WTC11 (cell line): ENCODE results near the gene NSD1.

Source experiments
- CBFB ChIP-seq: sonication (generic); formaldehyde crosslinking; IDR thresholded peaks from 2 replicates; pipeline ENCODE4 v1.8.1; 2022; ENCODE audit warnings: mild to moderate bottlenecking, low read depth, missing genetic modification reagents
- CREM ChIP-seq: sonication (generic); formaldehyde crosslinking; IDR thresholded peaks from 2 replicates; pipeline ENCODE4 v1.8.1; 2022; ENCODE audit warnings: mild to moderate bottlenecking, missing genetic modification reagents, moderate library complexity
- MXD4 ChIP-seq: fragments of 250-450 bp; sonication (Bioruptor Pico); IDR thresholded peaks from 2 replicates; pipeline ENCODE4 v1.8.0; 2021; ENCODE audit warnings: mild to moderate bottlenecking, moderate library complexity, borderline replicate concordance
- NFYB ChIP-seq: sonication (generic); formaldehyde crosslinking; conservative IDR thresholded peaks from 2 replicates; pipeline ENCODE4 v1.8.0; 2022; ENCODE audit warnings: low read depth, missing genetic modification reagents
- RELA ChIP-seq: sonication (generic); formaldehyde crosslinking; IDR thresholded peaks from 2 replicates; pipeline ENCODE4 v1.8.1; 2022; ENCODE audit warnings: missing genetic modification reagents, mild to moderate bottlenecking, borderline replicate concordance
- SP1 ChIP-seq: sonication (generic); formaldehyde crosslinking; conservative IDR thresholded peaks from 2 replicates; pipeline ENCODE4 v1.8.1; 2022; ENCODE audit warnings: missing genetic modification reagents
- ZNF121 ChIP-seq: sonication (generic); formaldehyde crosslinking; IDR thresholded peaks from 2 replicates; pipeline ENCODE4 v1.8.0; 2023; ENCODE audit warnings: missing genetic modification reagents
- ZNF138 ChIP-seq: sonication (generic); formaldehyde crosslinking; conservative IDR thresholded peaks from 2 replicates; pipeline ENCODE4 v1.8.1; 2022; ENCODE audit warnings: mild to moderate bottlenecking, moderate library complexity, missing genetic modification reagents
- TF ChIP-seq, protein P1 (sequence below): fragments of 200-600 bp; IDR thresholded peaks from 2 replicates; pipeline ENCODE4 v1.8.0; 2022; ENCODE audit warnings: antibody characterized with exemption
- TF ChIP-seq, protein P2 (sequence below): fragments of 250-450 bp; sonication (Bioruptor Pico); IDR thresholded peaks from 2 replicates; pipeline ENCODE4 v1.9.0; 2021; ENCODE audit warnings: mild to moderate bottlenecking
- TF ChIP-seq, protein P3 (sequence below): fragments of 250-450 bp; sonication (Bioruptor Pico); IDR thresholded peaks from 2 replicates; pipeline ENCODE4 v1.9.0; 2021; ENCODE audit warnings: moderate library complexity, mild to moderate bottlenecking, inconsistent platforms, borderline replicate concordance
- TF ChIP-seq, protein P4 (sequence below): sonication (generic); formaldehyde crosslinking; IDR thresholded peaks from 2 replicates; pipeline ENCODE4 v1.8.0; 2022; ENCODE audit warnings: mild to moderate bottlenecking, missing genetic modification reagents
- TF ChIP-seq, protein P5 (sequence below): fragments of 250-450 bp; sonication (Bioruptor Pico); IDR thresholded peaks from 2 replicates; pipeline ENCODE4 v2.1.2; 2022; ENCODE audit warnings: mild to moderate bottlenecking, moderate library complexity
- TF ChIP-seq, protein P6 (sequence below): sonication (generic); formaldehyde crosslinking; IDR thresholded peaks from 2 replicates; pipeline ENCODE4 v1.8.1; 2022; ENCODE audit warnings: mild to moderate bottlenecking, moderate library complexity, missing genetic modification reagents

DNA sequence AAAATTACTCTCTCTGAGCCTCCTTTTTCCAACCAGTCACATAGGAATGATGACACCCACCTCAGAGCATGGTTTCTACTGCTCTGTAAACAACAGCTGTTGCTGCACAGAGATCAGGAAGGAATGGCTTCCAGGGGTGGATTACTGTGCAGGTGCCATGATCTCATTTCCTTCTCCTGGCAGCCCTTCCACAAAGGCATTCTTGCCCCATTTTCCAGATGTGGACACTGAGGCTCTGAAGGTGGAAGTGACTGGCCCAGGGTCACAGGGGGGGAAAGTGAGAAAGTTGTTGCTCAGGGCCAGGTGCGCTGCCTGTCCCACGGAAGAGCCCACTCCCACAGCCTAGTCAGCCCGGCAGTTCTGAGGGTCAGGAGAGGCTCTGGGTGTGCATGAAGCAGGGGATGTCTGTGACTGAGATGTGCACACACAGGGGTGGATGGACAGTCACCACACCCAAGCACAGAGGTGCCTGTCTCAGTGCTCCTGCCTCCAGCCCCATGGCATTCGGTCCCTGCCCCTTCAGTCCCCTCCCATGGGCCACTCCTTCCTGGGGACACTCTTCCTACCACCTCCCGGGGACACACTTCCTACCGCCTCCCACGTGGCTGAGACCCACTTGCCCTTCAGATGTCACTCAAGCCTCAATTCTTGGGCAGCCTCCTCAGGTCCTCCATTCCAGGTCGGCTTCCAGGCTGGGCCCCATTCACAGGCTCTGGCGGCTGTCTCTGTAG is 29.9 kb upstream of the NSD1 start:
- TF ChIP-seq, protein P1, sequence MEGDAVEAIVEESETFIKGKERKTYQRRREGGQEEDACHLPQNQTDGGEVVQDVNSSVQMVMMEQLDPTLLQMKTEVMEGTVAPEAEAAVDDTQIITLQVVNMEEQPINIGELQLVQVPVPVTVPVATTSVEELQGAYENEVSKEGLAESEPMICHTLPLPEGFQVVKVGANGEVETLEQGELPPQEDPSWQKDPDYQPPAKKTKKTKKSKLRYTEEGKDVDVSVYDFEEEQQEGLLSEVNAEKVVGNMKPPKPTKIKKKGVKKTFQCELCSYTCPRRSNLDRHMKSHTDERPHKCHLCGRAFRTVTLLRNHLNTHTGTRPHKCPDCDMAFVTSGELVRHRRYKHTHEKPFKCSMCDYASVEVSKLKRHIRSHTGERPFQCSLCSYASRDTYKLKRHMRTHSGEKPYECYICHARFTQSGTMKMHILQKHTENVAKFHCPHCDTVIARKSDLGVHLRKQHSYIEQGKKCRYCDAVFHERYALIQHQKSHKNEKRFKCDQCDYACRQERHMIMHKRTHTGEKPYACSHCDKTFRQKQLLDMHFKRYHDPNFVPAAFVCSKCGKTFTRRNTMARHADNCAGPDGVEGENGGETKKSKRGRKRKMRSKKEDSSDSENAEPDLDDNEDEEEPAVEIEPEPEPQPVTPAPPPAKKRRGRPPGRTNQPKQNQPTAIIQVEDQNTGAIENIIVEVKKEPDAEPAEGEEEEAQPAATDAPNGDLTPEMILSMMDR, result no peak
- TF ChIP-seq, protein P2, sequence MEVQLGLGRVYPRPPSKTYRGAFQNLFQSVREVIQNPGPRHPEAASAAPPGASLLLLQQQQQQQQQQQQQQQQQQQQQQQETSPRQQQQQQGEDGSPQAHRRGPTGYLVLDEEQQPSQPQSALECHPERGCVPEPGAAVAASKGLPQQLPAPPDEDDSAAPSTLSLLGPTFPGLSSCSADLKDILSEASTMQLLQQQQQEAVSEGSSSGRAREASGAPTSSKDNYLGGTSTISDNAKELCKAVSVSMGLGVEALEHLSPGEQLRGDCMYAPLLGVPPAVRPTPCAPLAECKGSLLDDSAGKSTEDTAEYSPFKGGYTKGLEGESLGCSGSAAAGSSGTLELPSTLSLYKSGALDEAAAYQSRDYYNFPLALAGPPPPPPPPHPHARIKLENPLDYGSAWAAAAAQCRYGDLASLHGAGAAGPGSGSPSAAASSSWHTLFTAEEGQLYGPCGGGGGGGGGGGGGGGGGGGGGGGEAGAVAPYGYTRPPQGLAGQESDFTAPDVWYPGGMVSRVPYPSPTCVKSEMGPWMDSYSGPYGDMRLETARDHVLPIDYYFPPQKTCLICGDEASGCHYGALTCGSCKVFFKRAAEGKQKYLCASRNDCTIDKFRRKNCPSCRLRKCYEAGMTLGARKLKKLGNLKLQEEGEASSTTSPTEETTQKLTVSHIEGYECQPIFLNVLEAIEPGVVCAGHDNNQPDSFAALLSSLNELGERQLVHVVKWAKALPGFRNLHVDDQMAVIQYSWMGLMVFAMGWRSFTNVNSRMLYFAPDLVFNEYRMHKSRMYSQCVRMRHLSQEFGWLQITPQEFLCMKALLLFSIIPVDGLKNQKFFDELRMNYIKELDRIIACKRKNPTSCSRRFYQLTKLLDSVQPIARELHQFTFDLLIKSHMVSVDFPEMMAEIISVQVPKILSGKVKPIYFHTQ, result no peak
- TF ChIP-seq SP1 (CRISPR knock-in tag) (no peak), NFYB (CRISPR knock-in tag) (no peak), CREM (CRISPR knock-in tag) (no peak), ZNF138 (CRISPR knock-in tag) (no peak), RELA (CRISPR knock-in tag) (no peak), ZNF121 (no peak), CBFB (CRISPR knock-in tag) (no peak), MXD4 (CRISPR knock-in tag) (no peak)
- TF ChIP-seq, protein P3, sequence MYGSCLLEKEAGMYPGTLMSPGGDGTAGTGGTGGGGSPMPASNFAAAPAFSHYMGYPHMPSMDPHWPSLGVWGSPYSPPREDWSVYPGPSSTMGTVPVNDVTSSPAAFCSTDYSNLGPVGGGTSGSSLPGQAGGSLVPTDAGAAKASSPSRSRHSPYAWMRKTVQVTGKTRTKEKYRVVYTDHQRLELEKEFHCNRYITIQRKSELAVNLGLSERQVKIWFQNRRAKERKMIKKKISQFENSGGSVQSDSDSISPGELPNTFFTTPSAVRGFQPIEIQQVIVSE (CRISPR knock-in tag), result no peak
- TF ChIP-seq, protein P4, sequence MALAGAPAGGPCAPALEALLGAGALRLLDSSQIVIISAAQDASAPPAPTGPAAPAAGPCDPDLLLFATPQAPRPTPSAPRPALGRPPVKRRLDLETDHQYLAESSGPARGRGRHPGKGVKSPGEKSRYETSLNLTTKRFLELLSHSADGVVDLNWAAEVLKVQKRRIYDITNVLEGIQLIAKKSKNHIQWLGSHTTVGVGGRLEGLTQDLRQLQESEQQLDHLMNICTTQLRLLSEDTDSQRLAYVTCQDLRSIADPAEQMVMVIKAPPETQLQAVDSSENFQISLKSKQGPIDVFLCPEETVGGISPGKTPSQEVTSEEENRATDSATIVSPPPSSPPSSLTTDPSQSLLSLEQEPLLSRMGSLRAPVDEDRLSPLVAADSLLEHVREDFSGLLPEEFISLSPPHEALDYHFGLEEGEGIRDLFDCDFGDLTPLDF, result no peak
- TF ChIP-seq, protein P5, sequence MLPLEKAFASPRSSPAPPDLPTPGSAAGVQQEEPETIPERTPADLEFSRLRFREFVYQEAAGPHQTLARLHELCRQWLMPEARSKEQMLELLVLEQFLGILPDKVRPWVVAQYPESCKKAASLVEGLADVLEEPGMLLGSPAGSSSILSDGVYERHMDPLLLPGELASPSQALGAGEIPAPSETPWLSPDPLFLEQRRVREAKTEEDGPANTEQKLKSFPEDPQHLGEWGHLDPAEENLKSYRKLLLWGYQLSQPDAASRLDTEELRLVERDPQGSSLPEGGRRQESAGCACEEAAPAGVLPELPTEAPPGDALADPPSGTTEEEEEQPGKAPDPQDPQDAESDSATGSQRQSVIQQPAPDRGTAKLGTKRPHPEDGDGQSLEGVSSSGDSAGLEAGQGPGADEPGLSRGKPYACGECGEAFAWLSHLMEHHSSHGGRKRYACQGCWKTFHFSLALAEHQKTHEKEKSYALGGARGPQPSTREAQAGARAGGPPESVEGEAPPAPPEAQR, result no peak
- TF ChIP-seq, protein P6, sequence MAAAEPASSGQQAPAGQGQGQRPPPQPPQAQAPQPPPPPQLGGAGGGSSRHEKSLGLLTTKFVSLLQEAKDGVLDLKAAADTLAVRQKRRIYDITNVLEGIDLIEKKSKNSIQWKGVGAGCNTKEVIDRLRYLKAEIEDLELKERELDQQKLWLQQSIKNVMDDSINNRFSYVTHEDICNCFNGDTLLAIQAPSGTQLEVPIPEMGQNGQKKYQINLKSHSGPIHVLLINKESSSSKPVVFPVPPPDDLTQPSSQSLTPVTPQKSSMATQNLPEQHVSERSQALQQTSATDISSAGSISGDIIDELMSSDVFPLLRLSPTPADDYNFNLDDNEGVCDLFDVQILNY (CRISPR knock-in tag), result no peak
